Gastroesophageal sphincter (tissue), 3 donors: ENCODE measurements around the gene RAB23.

Source experiments
- EP300 ChIP-seq: sonication (generic); formaldehyde crosslinking; IDR thresholded peaks from one replicate; pipeline ENCODE4 v1.6.1; 2017; ENCODE audit warnings: antibody characterized with exemption, mild to moderate bottlenecking
- POLR2A ChIP-seq, 2 donors: fragments of 450-650 bp; IDR thresholded peaks; one replicate each; pipeline ENCODE4 v1.6.1; 2017; ENCODE audit warnings: antibody characterized with exemption in 2 of 2, mild to moderate bottlenecking in 2 of 2, moderate library complexity in 1 of 2
- TF ChIP-seq, protein P1 (sequence below), 4 experiments: fragments of 200-600 bp in 2 of 4; fragments of 450-650 bp in 2 of 4; sonication (generic) in 1 of 4; IDR thresholded peaks; one replicate each; pipeline ENCODE4 v1.5.1; 2017 to 2019; ENCODE audit warnings: antibody characterized with exemption in 4 of 4, mild to moderate bottlenecking in 2 of 4, moderate library complexity in 2 of 4

DNA sequence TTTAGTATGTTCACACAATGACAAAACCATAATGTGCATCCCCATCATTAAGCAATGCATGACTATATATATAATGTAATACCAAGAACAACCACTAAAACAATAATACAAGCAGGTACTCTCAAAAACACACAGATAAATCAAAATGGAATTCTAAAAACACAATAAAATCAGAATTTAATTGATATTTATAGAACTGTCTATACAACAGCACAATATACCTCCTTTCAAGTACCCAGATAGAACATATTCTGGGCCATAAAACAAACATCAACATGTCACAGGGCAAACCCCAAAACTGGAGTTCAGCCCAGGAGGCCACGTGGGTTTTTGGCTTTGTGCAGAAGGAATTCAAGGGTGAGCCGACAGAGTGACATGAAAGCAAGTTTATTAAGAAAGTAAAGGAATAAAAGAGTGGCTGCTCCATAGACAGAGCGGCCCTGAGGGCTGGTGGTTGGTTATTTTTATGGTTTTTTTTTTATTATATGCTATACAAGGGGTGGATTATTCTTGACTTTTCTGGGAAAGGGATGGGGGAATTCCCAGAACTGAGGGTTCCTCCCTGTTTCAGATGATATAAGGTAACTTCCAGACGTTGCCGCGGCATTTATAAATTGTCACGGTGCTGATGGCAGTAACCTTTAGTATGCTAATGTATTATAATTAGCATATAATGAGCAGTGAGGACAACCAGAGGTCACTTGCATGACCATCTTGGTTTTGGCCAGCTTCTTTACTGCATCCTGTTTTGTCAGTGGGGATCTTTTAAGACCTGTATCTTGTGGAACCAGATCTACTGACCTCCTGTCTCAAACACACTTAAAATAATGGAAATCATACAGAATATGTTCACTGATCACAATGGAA, 5.6 kb downstream of the RAB23 start:
- TF ChIP-seq, protein P1, sequence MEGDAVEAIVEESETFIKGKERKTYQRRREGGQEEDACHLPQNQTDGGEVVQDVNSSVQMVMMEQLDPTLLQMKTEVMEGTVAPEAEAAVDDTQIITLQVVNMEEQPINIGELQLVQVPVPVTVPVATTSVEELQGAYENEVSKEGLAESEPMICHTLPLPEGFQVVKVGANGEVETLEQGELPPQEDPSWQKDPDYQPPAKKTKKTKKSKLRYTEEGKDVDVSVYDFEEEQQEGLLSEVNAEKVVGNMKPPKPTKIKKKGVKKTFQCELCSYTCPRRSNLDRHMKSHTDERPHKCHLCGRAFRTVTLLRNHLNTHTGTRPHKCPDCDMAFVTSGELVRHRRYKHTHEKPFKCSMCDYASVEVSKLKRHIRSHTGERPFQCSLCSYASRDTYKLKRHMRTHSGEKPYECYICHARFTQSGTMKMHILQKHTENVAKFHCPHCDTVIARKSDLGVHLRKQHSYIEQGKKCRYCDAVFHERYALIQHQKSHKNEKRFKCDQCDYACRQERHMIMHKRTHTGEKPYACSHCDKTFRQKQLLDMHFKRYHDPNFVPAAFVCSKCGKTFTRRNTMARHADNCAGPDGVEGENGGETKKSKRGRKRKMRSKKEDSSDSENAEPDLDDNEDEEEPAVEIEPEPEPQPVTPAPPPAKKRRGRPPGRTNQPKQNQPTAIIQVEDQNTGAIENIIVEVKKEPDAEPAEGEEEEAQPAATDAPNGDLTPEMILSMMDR (IDR thresholded peaks at IDR 0.05), result peak in 3 of 4 experiments; percentile 13 to 21 (median 21)
- TF ChIP-seq POLR2A (IDR thresholded peaks at IDR 0.05) (no peak), EP300 (no peak)
